Measurements from ENCODE around the gene CACNA1C.

CACNA1C gene

DNA sequence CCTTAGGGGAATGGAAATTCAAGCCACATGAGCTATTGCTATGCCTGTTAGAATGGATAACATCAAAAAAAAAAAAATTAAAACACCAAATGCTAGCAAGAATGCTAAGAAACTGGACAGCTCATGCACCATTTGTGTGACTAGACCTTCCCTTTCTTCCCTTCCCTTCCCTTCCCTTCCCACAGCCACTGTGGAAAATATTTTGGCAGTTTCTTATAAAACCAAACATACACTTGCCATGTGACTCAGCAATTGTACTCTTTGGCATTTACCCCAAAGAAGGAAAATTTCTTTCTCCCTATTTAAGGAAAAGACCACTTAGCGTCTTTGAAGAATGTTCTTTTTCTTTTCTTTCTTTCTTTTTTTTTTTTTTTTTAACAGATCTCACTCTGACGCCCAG is 692.9 kb downstream of the CACNA1C start:
- DNase-seq (ENCODE audit: low spot score): no peak
